ENCODE results near the gene FOXI1.
A peak's percentile ranks its signal among the peaks of the same experiment; 100 is the strongest.

Gene FOXI1

DNA sequence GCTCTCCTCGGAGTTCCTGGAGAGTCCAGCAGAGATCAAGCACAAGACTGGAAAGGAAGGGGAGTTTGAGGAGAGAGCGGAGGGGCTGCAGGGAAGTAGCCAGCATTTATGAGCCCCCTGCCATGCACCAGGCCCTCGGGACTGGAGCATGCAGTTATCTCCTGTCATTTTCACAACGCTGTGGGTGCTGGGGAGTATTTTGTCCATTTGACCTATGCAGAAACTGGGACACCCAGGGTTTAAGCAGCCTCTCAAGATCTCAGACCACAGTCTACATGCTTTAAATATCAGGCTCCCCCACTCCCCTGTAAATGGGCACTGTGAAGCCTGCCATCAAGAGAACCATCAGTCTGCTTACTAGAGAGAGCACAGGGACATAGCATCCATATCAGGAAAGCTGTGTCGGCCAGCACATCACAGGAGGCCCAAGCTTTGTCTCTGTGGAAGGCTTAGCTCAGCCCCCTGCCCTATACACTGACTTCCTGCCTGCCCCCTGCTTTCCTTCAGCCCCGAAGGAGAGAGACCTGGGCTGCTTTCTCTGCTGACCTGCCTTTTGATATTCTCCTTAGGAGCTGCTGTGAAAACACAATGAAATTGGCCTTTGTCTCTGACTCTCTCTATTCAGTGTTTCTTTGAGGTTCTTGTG, 7.3 kb downstream of the FOXI1 start:
- peaks cover 9% of the 10 kb centered on the region; the same call in 1 of the 2 replicates for H3K4me1 ChIP-seq (ENCODE audit: insufficient read depth, low read length)
- H3K9ac ChIP-seq (ENCODE audit: low read depth, low read length), result peak overlapping the region; percentile 6; the same call in 1 of the 2 replicates
- H3K27me3 ChIP-seq (ENCODE audit: insufficient read depth, low read length), result peaks cover 38% of the 10 kb centered on the region
- no peaks in the 10 kb centered on the region for H3K36me3 ChIP-seq (ENCODE audit: insufficient read depth, low read depth, low read length)
- no peak overlapping the region for H3K27ac ChIP-seq (ENCODE audit: low read length)
- no peak overlapping the region for H3K4me3 ChIP-seq (ENCODE audit: low read length)
- H3K9me3 ChIP-seq (ENCODE audit: insufficient read depth, low read depth, low read length), result 0 out of 2 replicates have a peak, but pooled peaks cover 2% of the 10 kb centered on the region

- Histone ChIP-seq H3K9ac (ENCODE audit: low read depth, low read length) (no peak overlapping the region; the same call in 1 of the 2 replicates), H3K9me3 (ENCODE audit: insufficient read depth, low read depth, low read length) (0 out of 2 replicates have a peak, but pooled peaks cover 2% of the 10 kb centered on the region), H3K4me1 (ENCODE audit: insufficient read depth, low read length) (peaks cover 9% of the 10 kb centered on the region; the same call in 1 of the 2 replicates), H3K36me3 (ENCODE audit: insufficient read depth, low read depth, low read length) (no peaks in the 10 kb centered on the region), H3K4me3 (ENCODE audit: low read length) (no peak overlapping the region), H3K27me3 (ENCODE audit: insufficient read depth, low read length) (peaks cover 34% of the 10 kb centered on the region), H3K27ac (ENCODE audit: low read length) (no peak overlapping the region)
Observed at GRCh38 chr5:170113522-170113900, 7.8 kb downstream of the FOXI1 start.

DNA sequence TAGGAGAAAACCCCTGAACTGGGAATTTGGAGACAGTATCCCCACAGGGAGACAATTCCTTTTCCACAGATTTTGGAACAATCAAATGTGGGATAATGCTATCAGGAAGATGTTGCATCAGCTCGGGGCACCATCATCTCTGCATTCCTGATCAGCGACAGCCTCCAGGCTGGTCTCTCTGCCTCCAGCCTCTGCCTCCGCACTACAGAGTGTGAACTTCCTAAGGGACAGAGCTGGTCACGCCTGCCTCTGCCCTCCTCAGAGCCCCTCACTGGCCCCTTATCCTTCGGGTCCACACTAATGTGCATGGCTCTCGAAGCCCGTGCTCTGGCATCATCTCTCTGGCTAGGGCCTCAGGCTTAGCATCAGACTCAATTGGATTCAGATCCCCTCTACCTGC, 8.6 kb downstream of the FOXI1 start:
- Histone ChIP-seq H3K4me1 (ENCODE audit: insufficient read depth, low read length) (peaks cover 7% of the 10 kb centered on the region; the same call in 1 of the 2 replicates), H3K27ac (ENCODE audit: low read length) (no peak overlapping the region), H3K27me3 (ENCODE audit: insufficient read depth, low read length) (peaks cover 26% of the 10 kb centered on the region), H3K4me3 (ENCODE audit: low read length) (no peak overlapping the region), H3K36me3 (ENCODE audit: insufficient read depth, low read depth, low read length) (no peaks in the 10 kb centered on the region), H3K9ac (ENCODE audit: low read depth, low read length) (no peak overlapping the region), H3K9me3 (ENCODE audit: insufficient read depth, low read depth, low read length) (0 out of 2 replicates have a peak, but pooled peaks cover 2% of the 10 kb centered on the region)

- Histone ChIP-seq H3K4me3 (ENCODE audit: low read length) (no peak overlapping the region), H3K9me3 (ENCODE audit: insufficient read depth, low read depth, low read length) (0 out of 2 replicates have a peak, but pooled peaks cover 2% of the 10 kb centered on the region), H3K36me3 (ENCODE audit: insufficient read depth, low read depth, low read length) (no peaks in the 10 kb centered on the region), H3K9ac (ENCODE audit: low read depth, low read length) (no peak overlapping the region), H3K27me3 (ENCODE audit: insufficient read depth, low read length) (peaks cover 14% of the 10 kb centered on the region), H3K4me1 (ENCODE audit: insufficient read depth, low read length) (peaks cover 5% of the 10 kb centered on the region; the same call in 1 of the 2 replicates), H3K27ac (ENCODE audit: low read length) (no peak overlapping the region)
Observed at GRCh38 chr5:170115925-170116324, 10.2 kb downstream of the FOXI1 start.

- no peaks in the 10 kb centered on the region for H3K36me3 ChIP-seq (ENCODE audit: insufficient read depth, low read depth, low read length)
- no peak overlapping the region for H3K9ac ChIP-seq (ENCODE audit: low read depth, low read length)
- no peak overlapping the region for H3K27ac ChIP-seq (ENCODE audit: low read length)
- H3K27me3 ChIP-seq (ENCODE audit: insufficient read depth, low read length), result no peaks in the 10 kb centered on the region
- 0 out of 2 replicates have a peak, but pooled peaks cover 2% of the 10 kb centered on the region for H3K9me3 ChIP-seq (ENCODE audit: insufficient read depth, low read depth, low read length)
- H3K4me3 ChIP-seq (ENCODE audit: low read length), result no peak overlapping the region
- peaks cover 4% of the 10 kb centered on the region; the same call in 1 of the 2 replicates for H3K4me1 ChIP-seq (ENCODE audit: insufficient read depth, low read length)
Observed at GRCh38 chr5:170117736-170118135, 12.0 kb downstream of the FOXI1 start.

GRCh38 chr5:170120576-170120975, 14.9 kb downstream of the FOXI1 start:
- Histone ChIP-seq H3K36me3 (ENCODE audit: insufficient read depth, low read depth, low read length) (no peaks in the 10 kb centered on the region), H3K4me3 (ENCODE audit: low read length) (no peak overlapping the region), H3K27ac (ENCODE audit: low read length) (no peak overlapping the region), H3K9me3 (ENCODE audit: insufficient read depth, low read depth, low read length) (no peaks in the 10 kb centered on the region), H3K9ac (ENCODE audit: low read depth, low read length) (no peak overlapping the region), H3K4me1 (ENCODE audit: insufficient read depth, low read length) (no peaks in the 10 kb centered on the region), H3K27me3 (ENCODE audit: insufficient read depth, low read length) (no peaks in the 10 kb centered on the region)

- no peak overlapping the region for H3K9ac ChIP-seq (ENCODE audit: low read depth, low read length)
- no peak overlapping the region for H3K27ac ChIP-seq (ENCODE audit: low read length)
- no peak overlapping the region for H3K4me3 ChIP-seq (ENCODE audit: low read length)
- H3K9me3 ChIP-seq (ENCODE audit: insufficient read depth, low read depth, low read length), result no peaks in the 10 kb centered on the region; the same call in 1 of the 2 replicates
- H3K27me3 ChIP-seq (ENCODE audit: insufficient read depth, low read length), result no peaks in the 10 kb centered on the region
- H3K4me1 ChIP-seq (ENCODE audit: insufficient read depth, low read length), result no peaks in the 10 kb centered on the region
- no peaks in the 10 kb centered on the region for H3K36me3 ChIP-seq (ENCODE audit: insufficient read depth, low read depth, low read length)
Observed at GRCh38 chr5:170121321-170121720, 15.6 kb downstream of the FOXI1 start.

DNA sequence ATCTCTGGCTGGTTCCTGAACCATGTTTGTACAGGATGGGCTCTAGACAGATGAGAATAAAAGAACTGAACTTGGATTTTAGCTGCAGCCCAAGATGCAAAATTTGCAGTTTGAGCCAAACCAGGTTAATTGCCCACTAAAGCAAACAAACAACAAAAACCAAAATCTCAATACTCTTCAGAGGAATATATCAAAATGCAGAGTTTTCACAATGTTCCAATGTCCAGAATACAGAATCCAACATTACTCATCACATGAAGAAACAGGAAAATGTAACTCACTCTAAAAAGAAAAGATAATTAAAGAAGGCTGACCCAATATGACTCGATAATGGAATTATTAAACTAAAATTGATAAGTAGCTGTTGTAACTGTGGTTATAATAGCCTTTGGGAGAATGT, 20.4 kb downstream of the FOXI1 start:
- Histone ChIP-seq H3K4me3 (ENCODE audit: low read length) (no peak overlapping the region), H3K4me1 (ENCODE audit: insufficient read depth, low read length) (no peaks in the 10 kb centered on the region), H3K9ac (ENCODE audit: low read depth, low read length) (no peak overlapping the region), H3K9me3 (ENCODE audit: insufficient read depth, low read depth, low read length) (no peaks in the 10 kb centered on the region; the same call in 1 of the 2 replicates), H3K27me3 (ENCODE audit: insufficient read depth, low read length) (no peaks in the 10 kb centered on the region), H3K27ac (ENCODE audit: low read length) (no peak overlapping the region), H3K36me3 (ENCODE audit: insufficient read depth, low read depth, low read length) (no peaks in the 10 kb centered on the region)

GRCh38 chr5:170126626-170127025, 20.9 kb downstream of the FOXI1 start:
- no peak overlapping the region for H3K9ac ChIP-seq (ENCODE audit: low read depth, low read length)
- H3K36me3 ChIP-seq (ENCODE audit: insufficient read depth, low read depth, low read length), result no peaks in the 10 kb centered on the region
- no peaks in the 10 kb centered on the region for H3K4me1 ChIP-seq (ENCODE audit: insufficient read depth, low read length)
- H3K27ac ChIP-seq (ENCODE audit: low read length), result no peak overlapping the region
- H3K4me3 ChIP-seq (ENCODE audit: low read length), result no peak overlapping the region
- no peaks in the 10 kb centered on the region; the same call in 1 of the 2 replicates for H3K9me3 ChIP-seq (ENCODE audit: insufficient read depth, low read depth, low read length)
- H3K27me3 ChIP-seq (ENCODE audit: insufficient read depth, low read length), result no peaks in the 10 kb centered on the region

GRCh38 chr5:170131235-170131634, 25.5 kb downstream of the FOXI1 start:
- no peaks in the 10 kb centered on the region for H3K27me3 ChIP-seq (ENCODE audit: insufficient read depth, low read length)
- no peak overlapping the region for H3K9ac ChIP-seq (ENCODE audit: low read depth, low read length)
- no peaks in the 10 kb centered on the region for H3K4me1 ChIP-seq (ENCODE audit: insufficient read depth, low read length)
- H3K9me3 ChIP-seq (ENCODE audit: insufficient read depth, low read depth, low read length), result no peaks in the 10 kb centered on the region; the same call in 1 of the 2 replicates
- H3K4me3 ChIP-seq (ENCODE audit: low read length), result no peak overlapping the region
- H3K27ac ChIP-seq (ENCODE audit: low read length), result no peak overlapping the region
- H3K36me3 ChIP-seq (ENCODE audit: insufficient read depth, low read depth, low read length), result no peaks in the 10 kb centered on the region

DNA sequence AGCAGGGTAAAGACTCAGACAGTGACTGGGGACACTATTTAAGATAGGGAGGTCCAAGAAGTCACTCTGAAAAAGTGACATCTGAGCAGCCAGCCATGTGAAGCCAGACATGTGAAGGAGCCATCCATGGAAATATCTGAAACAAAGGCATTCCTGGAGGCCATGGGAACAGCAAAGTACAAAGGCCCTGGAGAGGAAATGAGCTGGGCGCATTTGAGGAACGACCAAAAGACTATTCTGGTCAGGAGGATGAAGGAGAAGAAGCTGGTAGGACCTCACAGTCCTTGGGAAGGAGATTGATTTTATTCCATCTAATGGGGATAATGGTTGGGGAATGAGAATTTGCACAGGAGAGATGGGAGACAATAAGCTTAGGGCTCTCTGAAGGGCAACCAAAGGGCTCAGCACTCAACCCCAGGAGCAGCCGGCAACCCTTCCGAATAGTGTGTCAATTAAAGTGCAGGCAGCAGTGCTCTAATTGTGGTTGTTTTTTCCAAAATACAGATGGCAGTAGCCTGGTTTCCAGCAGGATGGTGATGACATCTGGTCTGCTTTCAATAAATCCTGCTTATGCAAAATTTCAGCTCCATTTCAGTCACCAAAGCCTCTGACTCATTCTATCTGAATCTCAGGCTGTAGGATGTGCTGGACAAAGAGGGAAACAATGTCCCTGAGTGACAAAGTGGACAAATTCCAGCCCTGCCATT, 26.7 kb downstream of the FOXI1 start:
- H3K4me1 ChIP-seq (ENCODE audit: insufficient read depth, low read length), result no peaks in the 10 kb centered on the region
- H3K4me3 ChIP-seq (ENCODE audit: low read length), result no peak overlapping the region
- no peaks in the 10 kb centered on the region for H3K27me3 ChIP-seq (ENCODE audit: insufficient read depth, low read length)
- H3K9ac ChIP-seq (ENCODE audit: low read depth, low read length), result no peak overlapping the region
- no peaks in the 10 kb centered on the region for H3K36me3 ChIP-seq (ENCODE audit: insufficient read depth, low read depth, low read length)
- no peak overlapping the region for H3K27ac ChIP-seq (ENCODE audit: low read length)
- no peaks in the 10 kb centered on the region for H3K9me3 ChIP-seq (ENCODE audit: insufficient read depth, low read depth, low read length)

DNA sequence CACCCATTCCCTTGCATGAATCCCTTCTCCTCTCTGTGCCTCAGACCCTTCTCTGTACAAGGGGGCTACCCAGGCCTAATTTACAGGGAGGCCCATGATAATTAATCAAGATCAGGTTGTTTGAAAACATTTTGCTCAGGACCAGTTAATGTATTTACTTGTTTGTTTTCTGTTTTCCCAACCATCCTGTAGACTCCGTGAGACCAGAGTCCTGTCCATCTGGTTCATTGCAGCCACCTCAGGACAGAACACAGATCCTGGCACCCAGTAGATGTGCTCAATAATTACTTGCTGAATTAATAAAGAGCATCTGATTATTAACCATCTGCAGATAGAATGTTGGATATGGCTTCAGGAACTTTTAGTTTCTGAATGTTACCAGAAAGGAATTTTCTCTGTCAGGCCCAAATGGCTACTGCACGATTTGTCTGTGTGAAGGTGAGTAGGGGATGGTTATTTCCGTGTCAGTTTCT, 27.3 kb downstream of the FOXI1 start:
- no peak overlapping the region for H3K4me3 ChIP-seq (ENCODE audit: low read length)
- H3K27me3 ChIP-seq (ENCODE audit: insufficient read depth, low read length), result no peaks in the 10 kb centered on the region
- no peaks in the 10 kb centered on the region for H3K36me3 ChIP-seq (ENCODE audit: insufficient read depth, low read depth, low read length)
- H3K9ac ChIP-seq (ENCODE audit: low read depth, low read length), result no peak overlapping the region
- H3K4me1 ChIP-seq (ENCODE audit: insufficient read depth, low read length), result no peaks in the 10 kb centered on the region
- H3K9me3 ChIP-seq (ENCODE audit: insufficient read depth, low read depth, low read length), result no peaks in the 10 kb centered on the region
- no peak overlapping the region for H3K27ac ChIP-seq (ENCODE audit: low read length)
